GM19239 (cell line): ENCODE measurements around the gene OSER1.
"Not testable (repeated sequence)": the region's sequence is repeated elsewhere in the genome, so short reads cannot be mapped to it uniquely, and the experiment has no call there.

ENCODE experiments used
- DNase-seq: peaks from one replicate; pipeline ENCODE4 v3.0.0; 2011; ENCODE audit warnings: low spot score; ENCODE audit not compliant: insufficient read length
- FAIRE-seq: peaks from 2 replicates; lab custom pipeline; 2011; peaks lifted over from hg19 to GRCh38; lab: Jason Lieb, UNC

The OSER1 gene

DNA sequence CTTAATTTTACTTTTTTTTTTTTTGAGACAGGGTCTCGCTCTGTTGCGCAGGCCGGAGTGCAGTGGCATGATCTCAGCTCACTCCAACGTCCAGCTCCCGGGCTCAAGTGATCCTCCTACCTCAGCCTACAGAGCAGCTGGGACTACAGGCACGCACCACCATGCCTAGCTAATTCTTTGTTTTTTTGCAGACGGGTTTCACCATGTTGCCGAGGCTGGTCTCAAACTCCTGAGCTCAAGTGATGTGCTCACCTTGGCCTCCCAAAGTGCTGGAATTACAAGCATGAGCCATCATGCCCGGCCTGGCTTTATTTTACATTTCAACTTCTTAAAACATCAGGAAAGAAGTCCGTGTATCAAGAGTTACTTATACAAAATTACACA, 5.7 kb downstream of the OSER1 start:
- DNase-seq, result no peak
- no peak for FAIRE-seq

DNA sequence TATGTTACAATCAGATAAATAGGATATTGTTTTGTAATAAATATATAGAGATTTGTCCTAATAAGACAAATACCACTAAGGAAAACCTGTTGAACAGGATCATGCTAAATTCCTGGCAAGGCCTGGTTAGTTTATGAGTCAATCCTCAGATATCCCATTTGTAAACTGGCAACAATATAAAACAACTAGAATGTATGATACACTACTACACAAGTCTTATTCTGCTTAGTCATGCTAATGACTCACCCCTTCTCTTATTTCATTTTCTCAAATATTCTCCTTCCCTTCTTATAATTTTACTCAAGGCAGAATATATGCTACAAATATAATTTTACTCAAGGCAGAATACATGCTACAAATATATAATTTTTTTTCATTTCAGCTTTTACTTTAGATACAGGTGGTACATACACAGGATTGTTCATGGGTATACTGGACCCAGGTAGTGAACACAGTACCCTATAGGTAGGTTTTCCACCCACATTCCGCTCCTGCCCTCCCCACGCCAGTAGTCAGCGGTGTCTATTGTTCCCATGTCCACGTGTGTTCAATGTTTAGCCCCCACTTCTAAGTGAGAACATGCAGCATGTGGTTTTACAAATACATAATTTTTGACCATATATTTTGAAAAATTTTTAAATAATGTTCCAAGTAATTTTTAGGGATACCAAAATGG, 6.3 kb downstream of the OSER1 start:
- FAIRE-seq (no peak), DNase-seq (no peak)

DNA sequence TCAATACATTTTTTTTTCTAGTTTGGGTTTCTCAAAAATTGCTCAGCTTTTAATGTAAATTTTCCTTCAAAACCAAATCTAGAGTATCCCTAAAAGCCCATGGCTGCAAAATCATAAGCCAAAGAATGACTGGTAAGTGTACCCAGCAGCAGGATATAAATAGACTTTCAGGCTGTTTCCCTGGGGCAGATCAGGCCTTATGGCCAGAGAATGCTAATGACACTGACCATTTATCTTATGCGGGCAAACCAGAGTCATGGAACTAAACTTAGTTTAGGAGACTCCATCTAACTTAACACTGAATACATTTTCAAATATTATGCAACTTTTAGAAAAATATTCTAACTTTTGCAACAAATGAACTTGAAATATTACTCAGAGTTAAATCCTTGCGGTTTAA, 7.4 kb downstream of the OSER1 start:
- no peak for FAIRE-seq

DNA sequence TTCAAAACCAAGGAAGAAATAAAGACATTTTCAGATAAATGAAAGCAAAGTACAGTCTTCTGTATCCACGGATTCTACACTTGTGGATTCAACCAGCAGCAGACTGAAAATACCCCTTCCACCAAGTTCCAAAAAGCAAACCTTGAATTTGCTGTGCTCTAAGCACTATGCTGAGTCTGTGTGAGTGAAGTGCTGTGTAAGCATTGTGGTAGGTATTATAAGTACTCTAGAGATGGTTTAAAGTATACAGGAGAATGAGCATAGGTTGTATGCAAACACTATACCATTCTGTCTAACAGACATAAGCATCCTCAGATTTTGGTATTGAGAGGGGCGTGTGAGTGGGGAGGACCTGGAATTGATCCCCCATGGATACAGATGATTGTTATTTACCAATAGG, 9.6 kb downstream of the OSER1 start:
- no peak for DNase-seq
- no peak for FAIRE-seq

More for the DNA sequence above, 7.4 kb downstream of the OSER1 start:
- no peak for DNase-seq

DNA sequence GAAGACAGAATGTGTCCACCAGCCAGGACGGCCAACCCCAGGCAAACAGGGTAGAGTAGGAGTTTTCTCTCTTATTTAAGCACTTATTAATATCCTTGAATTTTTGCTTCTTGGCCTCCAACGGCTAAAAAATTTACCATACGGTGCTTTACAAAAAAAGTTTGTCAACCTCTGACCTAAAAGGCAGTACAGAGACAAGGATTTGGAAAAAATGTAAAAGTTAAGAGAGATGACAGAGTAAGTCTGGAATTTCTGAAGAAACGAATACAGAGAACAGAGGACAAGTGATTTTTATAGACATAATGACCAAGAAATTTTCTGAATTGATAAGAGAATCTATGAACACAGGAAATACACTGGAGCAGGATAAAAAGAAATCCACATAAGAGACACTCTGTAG, 10.2 kb downstream of the OSER1 start:
- no peak for FAIRE-seq
- DNase-seq, result no peak

DNA sequence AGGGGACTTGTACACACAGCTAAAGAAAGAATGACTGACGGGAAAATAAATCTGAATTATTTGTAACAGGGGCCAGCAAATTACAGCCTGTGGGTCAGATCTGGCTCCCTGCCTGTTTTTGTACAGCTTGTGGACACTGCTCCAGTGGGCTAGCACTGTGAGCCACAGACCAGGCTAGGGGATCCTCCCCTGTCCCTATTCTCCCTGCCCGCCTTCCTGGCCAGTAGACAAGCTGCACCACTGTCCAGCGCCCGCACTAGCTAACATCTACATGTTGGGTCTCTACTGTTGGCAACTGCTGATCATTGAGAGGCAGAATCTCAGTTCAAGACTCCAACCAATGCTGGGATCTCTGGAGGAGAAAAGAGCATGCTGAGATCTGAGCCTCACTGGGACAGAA, 10.7 kb downstream of the OSER1 start:
- FAIRE-seq (no peak), DNase-seq (no peak)

DNA sequence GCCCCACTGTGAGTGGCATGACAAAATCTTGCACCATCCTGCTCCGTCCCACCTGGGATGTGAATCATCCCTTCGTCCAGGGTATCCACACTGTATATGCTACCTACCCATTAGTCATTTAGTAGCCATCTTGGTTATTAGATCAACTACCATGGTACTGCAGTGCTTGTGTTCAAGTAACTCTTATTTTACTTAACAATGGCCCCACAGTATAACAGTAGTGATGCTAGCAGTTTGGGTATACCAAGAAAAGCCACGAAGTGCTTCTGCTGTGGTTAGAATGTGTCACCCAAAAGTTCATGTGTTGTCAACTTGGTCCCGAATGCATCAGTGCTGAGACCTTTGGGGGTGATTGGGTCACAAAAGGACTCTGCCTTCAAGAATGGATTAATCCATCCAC, 11.7 kb downstream of the OSER1 start:
- no peak for FAIRE-seq
- DNase-seq, result no peak

DNA sequence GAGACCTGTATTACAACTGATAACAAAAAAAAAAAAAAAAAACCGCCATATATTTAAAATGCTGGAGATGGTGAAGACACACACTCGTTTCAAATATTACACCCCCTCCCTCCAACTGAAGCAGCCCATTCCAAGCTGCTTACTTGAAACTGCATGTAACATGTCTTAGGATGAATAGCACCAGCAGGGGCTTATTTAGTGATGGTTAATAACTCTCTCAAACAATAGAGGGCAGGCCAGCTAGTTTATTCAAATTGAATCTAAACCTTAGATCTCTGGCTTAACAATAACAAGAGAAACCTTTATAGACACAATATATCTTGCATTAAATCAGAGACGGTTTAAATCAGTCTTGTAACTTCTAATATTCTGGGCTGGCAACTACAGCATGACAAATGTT, 14.3 kb downstream of the OSER1 start:
- DNase-seq (no peak), FAIRE-seq (no peak)

DNA sequence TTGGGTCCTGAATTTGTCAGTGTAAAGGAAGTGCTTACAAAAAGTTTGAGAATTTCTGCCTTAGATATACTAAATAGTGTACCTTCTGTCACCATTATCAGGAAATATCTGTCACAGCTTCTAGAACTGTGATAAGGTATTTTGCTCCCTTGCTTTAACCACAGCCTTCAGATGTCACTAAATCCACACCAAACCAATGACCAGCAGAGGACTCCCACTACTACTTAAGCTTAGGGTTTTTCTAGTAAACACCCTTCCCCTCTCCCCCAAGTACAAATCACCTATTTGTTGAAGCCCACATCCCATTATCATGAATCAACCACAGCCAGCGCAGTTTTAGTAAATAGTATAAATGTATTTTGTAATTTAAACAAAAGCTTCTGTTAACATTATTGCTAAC, 15.0 kb downstream of the OSER1 start:
- DNase-seq, result no peak
- FAIRE-seq, result no peak

DNA sequence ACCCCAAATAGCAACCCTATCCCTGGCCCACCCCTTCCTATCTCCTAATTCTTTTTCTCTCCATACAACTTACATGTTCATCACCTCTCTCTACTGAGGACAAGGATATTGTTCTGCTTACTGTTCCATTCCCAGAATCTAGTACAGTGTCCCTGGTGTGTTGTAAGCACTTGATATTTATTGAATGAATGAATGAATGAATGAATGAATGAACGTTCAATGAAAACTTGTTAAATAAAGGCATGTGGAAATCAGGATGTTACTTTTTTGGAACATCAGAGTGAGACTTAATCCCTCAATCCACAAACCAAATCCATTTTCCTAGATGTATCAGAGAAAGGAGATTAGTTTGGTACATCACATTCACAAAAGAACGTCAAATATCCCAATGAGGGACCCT, 16.8 kb downstream of the OSER1 start:
- no peak for DNase-seq
- FAIRE-seq, result no peak

DNA sequence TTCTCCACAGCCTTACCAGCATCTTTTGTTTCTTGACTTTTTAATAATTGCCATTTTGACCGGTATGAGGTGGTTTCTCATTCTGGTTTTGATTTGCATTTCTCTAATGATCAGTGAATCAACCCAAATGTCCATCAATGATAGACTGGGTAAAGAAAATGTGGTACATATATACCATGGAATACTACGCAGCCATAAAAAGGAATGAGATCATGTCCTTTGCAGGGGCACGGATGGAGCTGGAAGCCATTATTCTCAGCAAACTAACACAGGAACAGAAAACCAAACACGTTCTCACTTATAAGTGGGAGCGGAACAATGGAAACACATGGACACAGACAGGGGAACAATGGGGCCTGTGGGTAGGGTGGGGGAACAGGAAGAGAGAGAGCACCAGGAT, 18.9 kb downstream of the OSER1 start:
- not testable (repeated sequence) for DNase-seq, FAIRE-seq

DNA sequence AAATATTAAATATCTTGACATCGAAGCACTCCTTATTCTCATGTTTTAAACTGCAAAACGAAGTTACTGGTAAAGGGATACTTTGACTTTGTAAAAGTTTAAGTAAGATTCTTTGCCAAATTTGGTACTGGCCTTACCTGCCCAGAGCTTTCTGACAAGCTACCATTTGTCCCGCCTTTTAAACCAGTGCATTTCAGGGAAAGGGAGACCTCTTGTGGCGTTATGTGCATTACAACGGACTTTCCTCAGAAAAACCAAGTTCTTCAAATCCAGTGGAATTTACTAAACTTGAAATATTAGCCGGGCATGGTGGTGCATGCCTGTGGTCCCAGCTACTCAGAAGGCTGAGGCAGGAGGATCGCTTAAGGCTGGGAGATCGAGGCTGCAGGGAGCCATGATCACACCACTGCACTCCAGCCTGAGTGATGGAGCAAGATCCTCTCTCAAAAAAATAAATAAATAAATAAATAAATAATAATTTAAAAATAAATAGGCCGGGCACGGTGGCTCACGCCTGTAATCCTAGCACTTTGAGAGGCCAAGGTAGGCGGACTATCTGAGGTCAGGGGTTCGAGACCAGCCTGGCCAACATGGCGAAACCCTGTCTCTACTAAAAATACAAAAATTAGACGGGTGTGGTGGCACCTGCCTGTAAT, 20.2 kb downstream of the OSER1 start:
- DNase-seq, result peak; percentile 57
- not testable (repeated sequence) for FAIRE-seq

DNA sequence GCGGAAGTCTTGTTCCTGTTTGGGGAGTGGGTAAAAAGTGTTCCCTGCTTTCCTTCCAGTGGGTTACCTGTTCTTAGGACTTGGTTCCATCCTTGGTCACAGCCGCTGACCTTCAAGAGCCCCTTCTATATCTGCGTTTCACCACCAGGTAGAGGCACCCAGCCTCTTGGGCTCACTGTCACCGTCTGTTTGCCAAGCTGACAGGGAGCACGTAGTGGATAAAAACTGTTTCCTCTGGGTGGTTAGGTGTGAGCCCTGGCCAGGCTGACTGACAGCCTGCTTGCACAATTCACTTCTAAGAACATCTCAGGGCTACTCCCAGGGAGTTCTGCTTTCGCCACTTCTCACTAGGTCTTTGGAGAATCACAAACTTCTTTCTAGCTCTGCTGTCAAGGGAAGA, 21.8 kb downstream of the OSER1 start:
- DNase-seq, result no peak
- FAIRE-seq, result no peak

DNA sequence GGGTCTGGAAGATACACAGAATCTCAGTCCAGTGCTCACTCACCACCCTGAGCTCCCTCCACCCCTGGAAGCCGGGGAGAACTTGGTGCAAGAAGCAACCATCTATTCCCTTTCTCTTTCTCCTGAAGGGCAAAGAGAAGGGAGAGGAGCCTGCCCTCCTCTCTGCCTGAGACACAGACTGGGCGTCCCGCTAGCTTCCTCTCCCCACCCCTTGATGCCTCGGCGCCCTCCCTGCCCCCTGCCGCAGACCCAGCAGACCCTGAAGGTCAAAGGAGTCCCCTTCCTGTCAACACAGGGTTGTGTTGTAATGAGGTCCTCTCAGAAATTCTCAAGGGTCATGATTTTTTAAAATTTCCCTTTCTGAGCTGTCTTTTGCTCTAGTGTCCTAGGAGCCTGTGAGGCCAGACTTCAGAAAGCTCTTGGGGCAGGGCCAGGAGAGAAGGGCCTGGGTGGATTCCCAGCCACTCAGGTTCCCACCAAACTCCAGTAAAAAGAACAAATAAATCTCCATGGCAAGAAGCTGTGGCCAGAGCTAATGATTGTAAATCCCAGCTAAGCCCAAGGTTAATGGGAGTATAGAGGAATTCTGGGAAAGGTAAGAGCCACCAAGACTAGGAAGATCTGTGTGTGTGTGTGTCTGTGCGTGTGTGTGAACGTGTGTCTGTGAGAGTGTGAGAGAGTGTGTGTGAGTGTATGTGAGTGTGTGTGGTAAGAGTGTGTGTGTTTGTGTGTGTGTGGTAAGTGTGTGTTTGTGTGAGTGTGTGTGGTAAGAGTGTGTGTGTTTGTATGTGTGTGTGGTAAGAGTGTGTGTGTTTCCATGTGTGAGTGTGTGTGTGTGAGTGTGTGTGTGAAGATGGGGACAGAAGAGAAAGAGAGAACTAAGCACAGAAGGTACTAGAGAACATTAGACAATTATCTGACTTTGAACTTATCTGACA, 22.5 kb downstream of the OSER1 start:
- FAIRE-seq (no peak), DNase-seq (no peak)

DNA sequence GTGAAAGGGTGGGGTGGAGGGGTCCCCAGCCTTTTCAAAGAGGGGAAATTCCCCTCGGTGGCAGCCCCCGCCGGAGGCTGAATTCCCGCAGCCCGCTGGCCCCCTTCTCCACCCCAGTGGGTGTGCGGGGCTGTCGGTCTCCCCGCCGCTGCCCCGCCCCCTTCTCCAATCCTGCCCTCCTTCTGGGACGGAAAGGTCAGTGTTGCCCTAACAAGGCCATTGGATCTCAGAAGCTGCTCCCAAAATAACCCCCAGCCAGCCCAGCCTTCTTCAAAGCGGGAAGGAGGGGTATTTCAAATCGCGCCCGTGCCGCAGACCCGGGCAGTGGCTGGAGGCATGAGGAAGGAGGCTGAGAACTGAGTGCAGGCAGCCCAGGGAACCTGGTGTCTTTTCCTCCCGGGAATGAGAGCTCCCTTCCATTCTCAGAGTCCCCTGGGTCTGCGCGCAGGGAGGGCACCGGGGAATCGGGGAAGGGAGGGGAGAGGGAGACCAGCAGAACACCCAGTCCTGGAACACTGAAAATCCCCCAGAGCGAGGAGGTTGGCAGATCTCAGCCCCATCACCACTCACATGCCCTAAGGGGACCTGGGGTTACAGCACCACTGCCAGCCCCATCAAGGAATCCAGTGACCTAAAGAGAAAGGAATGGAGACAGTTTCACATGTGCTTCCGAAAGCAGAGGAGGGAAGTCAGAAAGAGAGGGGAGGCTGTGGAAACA, 23.4 kb downstream of the OSER1 start, which contains the start of gene JPH2:
Gene JPH2, minus strand, starts transcription at position 135 of the 718 bp plus-strand sequence. CDS start 483 bp downstream, outside the sequence.
- no peak for FAIRE-seq

DNA sequence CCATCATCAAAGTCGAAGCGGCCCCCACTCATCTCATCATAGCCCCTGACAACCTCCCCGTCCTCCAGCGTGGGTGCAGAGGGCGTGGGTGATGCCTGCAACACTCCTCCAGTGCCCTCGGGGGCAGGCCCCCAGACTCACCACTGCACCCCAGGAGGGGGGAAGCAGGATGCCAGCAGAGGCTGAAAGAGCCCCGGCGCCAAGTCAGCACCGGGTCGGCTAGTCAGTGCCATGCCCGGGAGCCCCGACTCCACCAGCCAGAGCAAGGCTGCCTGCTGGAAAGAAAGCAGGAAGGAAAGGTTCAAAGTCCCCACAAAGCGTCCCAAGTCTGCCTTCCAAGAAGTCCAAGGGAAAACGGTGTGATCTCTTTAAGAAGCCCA, 23.9 kb downstream of the OSER1 start:
- FAIRE-seq (no peak), DNase-seq (no peak)

More for the DNA sequence above, 23.4 kb downstream of the OSER1 start, which contains the start of gene JPH2:
- no peak for DNase-seq

DNA sequence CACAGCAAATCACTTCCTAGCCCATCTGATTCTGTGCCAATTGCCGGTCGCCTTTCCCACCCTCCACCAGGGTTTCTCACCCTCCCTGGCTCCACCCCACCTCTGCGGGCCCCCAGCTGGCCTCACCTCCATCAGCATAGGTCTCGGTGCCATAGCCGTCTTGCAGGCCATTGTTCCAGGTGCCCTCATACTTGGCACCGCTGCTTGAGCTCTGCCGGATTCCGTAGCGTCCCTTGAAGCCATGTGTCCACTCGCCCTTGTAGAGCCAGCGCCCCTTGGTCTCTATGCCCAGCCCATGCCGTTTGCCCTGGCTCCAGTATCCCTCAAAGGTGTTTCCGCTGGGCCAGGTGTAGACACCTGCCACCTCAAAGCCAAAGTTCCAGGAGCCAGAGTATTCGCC, 24.4 kb downstream of the OSER1 start:
- FAIRE-seq, result no peak

DNA sequence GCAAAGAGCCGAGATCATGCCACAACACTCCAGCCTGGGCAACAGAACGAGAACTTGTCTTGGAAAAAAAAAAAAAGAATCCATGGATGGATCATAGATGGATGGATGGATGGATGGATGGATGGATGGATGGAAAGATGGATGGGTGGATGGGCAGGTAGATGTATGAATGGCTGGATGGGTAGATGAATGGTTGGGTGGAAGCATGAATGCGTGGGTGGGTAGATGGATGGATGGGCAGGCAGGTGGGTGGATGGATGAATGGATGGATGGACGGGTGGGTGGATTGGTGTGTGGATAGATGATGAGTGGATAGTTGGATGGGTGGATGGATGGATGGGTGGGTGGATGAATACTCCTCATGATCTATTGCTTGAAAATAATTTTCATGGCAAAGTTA, 25.0 kb downstream of the OSER1 start:
- DNase-seq (no peak), FAIRE-seq (no peak)

More for the DNA sequence above, 24.4 kb downstream of the OSER1 start:
- DNase-seq, result no peak

DNA sequence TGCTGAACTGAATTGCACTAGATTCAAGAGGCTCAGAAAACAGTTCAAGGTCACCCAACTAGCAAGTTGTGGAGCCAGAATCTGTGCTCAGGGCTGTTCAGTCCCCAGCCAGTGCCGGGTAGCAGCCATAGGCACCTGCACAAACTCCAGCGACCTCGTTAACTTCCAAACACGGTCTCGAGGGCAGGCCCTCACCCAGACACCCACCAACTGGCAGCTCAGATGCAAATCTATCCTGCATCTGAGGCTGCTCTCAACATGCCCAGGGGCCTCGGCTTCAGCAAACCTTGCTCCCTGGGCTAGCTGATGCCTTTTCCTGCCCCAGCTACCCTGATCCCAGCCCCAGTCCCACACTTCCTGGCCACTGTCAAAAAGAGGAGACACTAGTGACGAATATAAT, 27.3 kb downstream of the OSER1 start:
- DNase-seq (no peak), FAIRE-seq (no peak)

DNA sequence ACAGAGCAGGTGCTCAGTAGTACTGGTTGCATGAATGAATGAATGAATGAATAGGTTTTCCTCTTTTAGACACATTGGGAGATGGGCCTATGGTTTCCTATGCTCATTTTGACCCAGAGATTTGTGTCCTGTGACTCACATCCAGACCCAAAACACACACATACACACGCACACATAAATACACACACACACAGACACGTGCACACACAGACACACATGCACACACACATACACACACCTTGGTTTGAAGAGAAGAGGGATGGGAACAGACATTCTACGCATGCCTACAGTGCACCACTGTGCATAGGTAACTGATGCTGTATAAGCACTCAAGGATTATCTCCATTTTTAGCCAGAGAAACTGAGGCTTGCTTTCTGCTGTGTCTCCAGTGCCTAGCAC, 27.7 kb downstream of the OSER1 start:
- DNase-seq (no peak), FAIRE-seq (no peak)
